Body of pancreas (tissue), 4 donors: ENCODE results near the gene SFXN3. TPM values are rescaled to one million over a fixed set of nuclear protein-coding genes. Genes with fewer than 3 reads are reported as not detected.

Experiments used
- ATAC-seq: fragments of 150-250 bp; one replicate; pipeline ENCODE4 v1.9.1; 2016
- DNase-seq, 4 donors: peaks; one replicate each; pipeline ENCODE4 v3.0.0-alpha.2; 2019
- H3K27ac ChIP-seq, 4 donors: fragments of 200-600 bp; sonication (generic); 1 replicate in 3 of 4; 2 replicates in 1 of 4; pipeline versions ENCODE4 v1.5.1 to v1.6.1; 2016 to 2019; ENCODE audit warnings: mild to moderate bottlenecking in 1 of 4, mixed read lengths in 1 of 4, moderate library complexity in 1 of 4
- H3K27me3 ChIP-seq, 2 donors: fragments of 200-600 bp; sonication (generic); one replicate each; pipeline ENCODE4 v1.6.0; 2016; ENCODE audit warnings: mild to moderate bottlenecking in 1 of 2
- H3K36me3 ChIP-seq, 2 donors: fragments of 200-600 bp; sonication (generic); replicated peaks in 1 of 2; 2 replicates each; pipeline ENCODE4 v1.5.1; 2016; ENCODE audit warnings: low read depth in 2 of 2; ENCODE audit not compliant: insufficient read depth in 1 of 2
- H3K4me1 ChIP-seq: fragments of 200-600 bp; sonication (generic); one replicate; pipeline ENCODE4 v1.6.0; 2016
- H3K4me3 ChIP-seq, 2 donors: fragments of 200-600 bp; sonication (generic); 1 replicate in 1 of 2; 2 replicates in 1 of 2; pipeline ENCODE4 v1.5.1; 2016 to 2019
- H3K9me3 ChIP-seq, 3 donors: fragments of 200-600 bp; sonication (generic); 1 replicate in 2 of 3; 2 replicates in 1 of 3; pipeline ENCODE4 v1.5.1; 2016
- POLR2A ChIP-seq, 3 donors: fragments of 450-650 bp; IDR thresholded peaks; one replicate each; pipeline ENCODE4 v1.6.1; 2016; ENCODE audit warnings: antibody characterized with exemption in 3 of 3, mild to moderate bottlenecking in 2 of 3
- WGBS, 2 donors: methylation state at CpG; one replicate each; pipeline ENCODE4 v1.1.5; 2017; 5-methylcytosine and 5-hydroxymethylcytosine counted together
- intact Hi-C: fragments of 100-400 bp; cut with DNase I; formaldehyde crosslinking; loops from one replicate; pipeline ENCODE4 v1.15.1; 2023
- total RNA-seq, 2 donors: library from RNA; depleted of rRNA; stranded (reverse); fragments of >200 nt; gene quantifications; one replicate each; pipeline ENCODE4 v1.1.0, GENCODE V29; 2016
- TF ChIP-seq, protein P1 (sequence below), 7 experiments: fragments of 450-650 bp in 4 of 7; fragments of 200-600 bp in 3 of 7; sonication (generic) in 3 of 7; IDR thresholded peaks; one replicate each; pipeline ENCODE4 v1.5.1; 2016 to 2019; ENCODE audit warnings: antibody characterized with exemption in 7 of 7

SFXN3 gene
- total RNA-seq, 2 donors from 2014 or later, result 23.4 to 61.7 TPM

DNA sequence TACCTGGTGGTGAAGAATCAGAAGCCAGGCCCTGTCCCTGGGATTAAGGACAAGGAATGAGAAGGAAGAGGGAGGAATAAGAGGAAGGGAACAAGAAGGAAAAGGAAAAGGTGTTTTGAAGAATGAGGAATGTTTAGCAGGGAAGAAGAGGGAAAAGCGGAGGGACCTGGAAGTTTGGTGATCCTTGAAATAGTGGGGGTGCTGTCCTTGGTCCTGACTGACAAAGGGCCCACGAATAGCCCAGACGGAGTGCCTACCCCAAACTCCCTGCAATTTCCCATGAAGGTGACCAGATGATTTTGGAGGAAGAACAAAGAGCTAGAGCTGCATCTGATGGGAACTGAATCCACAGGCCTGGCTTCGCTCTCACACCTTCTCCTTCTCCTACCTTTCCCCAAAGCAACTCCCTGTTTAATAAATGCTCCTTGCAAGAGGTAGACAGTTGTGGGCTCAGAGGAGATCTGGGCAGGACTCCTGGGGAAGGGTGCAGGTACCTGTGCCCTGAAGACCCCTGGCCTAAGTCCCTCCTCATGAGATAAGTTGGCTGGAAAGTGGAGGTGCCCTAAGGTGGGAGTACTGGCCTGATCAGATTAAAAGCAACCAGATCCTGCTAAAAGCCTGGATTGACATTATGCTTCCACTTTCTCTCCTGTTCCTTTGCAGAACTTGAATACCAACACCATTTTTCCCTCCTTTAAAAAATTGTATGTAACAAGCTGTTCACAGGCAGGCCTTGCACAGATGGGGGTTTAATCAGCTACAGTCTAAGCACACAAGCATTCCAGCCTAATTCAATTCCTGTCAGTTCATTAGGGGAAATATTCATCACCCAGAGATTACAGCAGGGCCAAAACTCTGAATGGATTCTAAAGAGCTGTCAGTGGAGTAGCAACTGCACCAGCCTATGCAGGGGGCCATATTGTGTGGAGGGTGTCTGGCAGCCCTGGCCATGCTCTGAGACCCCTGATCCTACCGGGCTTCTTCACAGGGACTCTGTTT is 50.2 kb downstream of the SFXN3 start:
- TF ChIP-seq, protein P1, sequence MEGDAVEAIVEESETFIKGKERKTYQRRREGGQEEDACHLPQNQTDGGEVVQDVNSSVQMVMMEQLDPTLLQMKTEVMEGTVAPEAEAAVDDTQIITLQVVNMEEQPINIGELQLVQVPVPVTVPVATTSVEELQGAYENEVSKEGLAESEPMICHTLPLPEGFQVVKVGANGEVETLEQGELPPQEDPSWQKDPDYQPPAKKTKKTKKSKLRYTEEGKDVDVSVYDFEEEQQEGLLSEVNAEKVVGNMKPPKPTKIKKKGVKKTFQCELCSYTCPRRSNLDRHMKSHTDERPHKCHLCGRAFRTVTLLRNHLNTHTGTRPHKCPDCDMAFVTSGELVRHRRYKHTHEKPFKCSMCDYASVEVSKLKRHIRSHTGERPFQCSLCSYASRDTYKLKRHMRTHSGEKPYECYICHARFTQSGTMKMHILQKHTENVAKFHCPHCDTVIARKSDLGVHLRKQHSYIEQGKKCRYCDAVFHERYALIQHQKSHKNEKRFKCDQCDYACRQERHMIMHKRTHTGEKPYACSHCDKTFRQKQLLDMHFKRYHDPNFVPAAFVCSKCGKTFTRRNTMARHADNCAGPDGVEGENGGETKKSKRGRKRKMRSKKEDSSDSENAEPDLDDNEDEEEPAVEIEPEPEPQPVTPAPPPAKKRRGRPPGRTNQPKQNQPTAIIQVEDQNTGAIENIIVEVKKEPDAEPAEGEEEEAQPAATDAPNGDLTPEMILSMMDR (IDR thresholded peaks at IDR 0.05), result no peak
- no peak for TF ChIP-seq POLR2A (IDR thresholded peaks at IDR 0.05)
- H3K36me3 ChIP-seq, result no peaks in the 10 kb centered on the region
- intact Hi-C loops, result no loop called here
- whole genome bisulfite sequencing, 2 donors, result 40 to 49% methylated on average over 5 of the region's 5 CpGs
- ATAC-seq (no peak), DNase-seq (no peak)
- no peaks in the 10 kb centered on the region for H3K9me3 ChIP-seq
- H3K4me3 ChIP-seq, result no peak overlapping the region
- no peaks in the 10 kb centered on the region for H3K4me1 ChIP-seq
- H3K27me3 ChIP-seq, result no peaks in the 10 kb centered on the region
- no peak overlapping the region for H3K27ac ChIP-seq

DNA sequence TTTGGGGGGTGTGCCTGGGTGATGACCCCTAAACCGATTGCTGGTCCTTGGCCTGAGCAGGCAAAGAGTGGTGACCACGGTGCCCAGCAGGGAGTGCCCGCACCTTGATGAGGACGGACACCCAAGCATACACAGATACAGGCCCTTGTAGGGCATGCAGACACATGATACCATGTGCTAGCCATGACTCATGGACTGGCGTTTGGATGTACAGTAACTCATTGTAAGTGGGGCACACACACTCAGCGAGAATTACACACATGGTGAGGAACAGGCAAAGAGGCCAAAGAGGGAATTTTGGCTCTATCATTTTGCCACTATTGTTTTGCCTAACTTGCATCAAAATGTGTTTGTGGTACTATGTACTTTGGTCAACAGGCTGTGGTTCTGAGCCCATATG is 54.8 kb downstream of the SFXN3 start:
- TF ChIP-seq POLR2A (IDR thresholded peaks at IDR 0.05), result no peak
- TF ChIP-seq, protein P1 (IDR thresholded peaks at IDR 0.05), result no peak
- Histone ChIP-seq H3K9me3 (no peaks in the 10 kb centered on the region), H3K36me3 (no peaks in the 10 kb centered on the region), H3K27ac (no peak overlapping the region), H3K27me3 (peaks cover 0 to 10% of the 10 kb centered on the region in 2 donors), H3K4me3 (no peak overlapping the region), H3K4me1 (no peaks in the 10 kb centered on the region)
- 37 to 60% methylated on average over 6 of the region's 6 CpGs for WGBS, 2 donors
- ATAC-seq (no peak), DNase-seq (no peak)
- intact Hi-C loops, result no loop called here

DNA sequence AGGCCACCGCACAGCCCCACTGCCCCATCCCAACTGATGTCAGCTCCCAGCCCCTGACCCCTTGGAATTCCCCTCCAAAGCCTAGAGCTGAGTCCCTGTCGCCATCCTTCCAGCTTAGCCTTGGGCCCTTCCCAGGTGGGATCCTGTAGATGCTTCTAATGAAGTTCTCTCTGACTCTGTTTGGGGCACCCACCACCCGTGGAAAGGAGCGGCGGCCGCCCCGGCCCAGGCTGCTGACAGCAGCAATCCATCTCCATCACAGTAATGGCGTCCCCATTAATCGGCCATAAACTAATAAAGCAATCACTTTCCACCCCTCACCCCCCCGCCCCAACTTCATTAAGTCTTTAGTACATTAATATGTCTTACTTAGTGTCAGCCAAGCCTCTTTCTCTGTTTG is 56.3 kb downstream of the SFXN3 start:
- Histone ChIP-seq H3K4me1 (no peaks in the 10 kb centered on the region), H3K4me3 (no peak overlapping the region), H3K36me3 (no peaks in the 10 kb centered on the region), H3K27ac (no peak overlapping the region), H3K9me3 (no peaks in the 10 kb centered on the region), H3K27me3 (peaks cover 0 to 10% of the 10 kb centered on the region in 2 donors)
- 57 to 58% methylated on average over 10 of the region's 10 CpGs for WGBS, 2 donors
- no peak for DNase-seq
- TF ChIP-seq POLR2A (IDR thresholded peaks at IDR 0.05), result no peak
- TF ChIP-seq, protein P1 (IDR thresholded peaks at IDR 0.05), result no peak
- no peak for ATAC-seq
- intact Hi-C loops, result no loop called here

DNA sequence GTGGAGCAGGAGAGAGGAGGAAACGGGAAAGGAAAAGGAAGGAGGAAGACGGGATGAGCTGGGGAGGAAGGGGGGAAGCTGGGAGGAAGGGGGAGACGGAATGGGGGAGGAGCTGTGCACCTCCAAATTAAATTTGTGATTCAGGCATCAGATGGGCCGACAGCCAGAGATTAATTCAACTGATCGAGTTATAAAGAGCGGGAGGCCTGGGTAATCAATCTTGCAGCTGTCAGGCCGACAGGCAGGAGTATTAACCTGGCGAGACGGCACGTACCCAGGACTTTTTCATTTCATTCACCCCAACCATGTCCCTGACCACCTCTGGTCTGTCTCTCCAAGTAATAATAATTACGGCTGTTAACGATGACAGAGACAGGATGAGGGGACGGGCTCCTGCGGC is 56.9 kb downstream of the SFXN3 start:
- no peaks in the 10 kb centered on the region for H3K4me1 ChIP-seq
- no peak overlapping the region for H3K4me3 ChIP-seq
- no peak for TF ChIP-seq POLR2A (IDR thresholded peaks at IDR 0.05)
- TF ChIP-seq, protein P1 (IDR thresholded peaks at IDR 0.05), result no peak
- H3K27ac ChIP-seq, result no peak overlapping the region
- DNase-seq (no peak), ATAC-seq (no peak)
- H3K27me3 ChIP-seq, result peaks cover 0 to 10% of the 10 kb centered on the region in 2 donors
- intact Hi-C loops, result no loop called here
- 19 to 22% methylated on average over 14 of the region's 14 CpGs for WGBS, 2 donors
- no peaks in the 10 kb centered on the region for H3K36me3 ChIP-seq
- H3K9me3 ChIP-seq, result no peaks in the 10 kb centered on the region
